NCI-H1694 treated with DMSO at 0.1 percent for 48 hours (cell line): ENCODE results near the gene HNRNPM.
"Not testable (repeated sequence)": the region's sequence is repeated elsewhere in the genome, so short reads cannot be mapped to it uniquely, and the experiment has no call there.

ENCODE experiments used
- DNase-seq: peaks from one replicate; lab custom pipeline; 2025; lab: John Stamatoyannopoulos, UW

Gene HNRNPM

DNA sequence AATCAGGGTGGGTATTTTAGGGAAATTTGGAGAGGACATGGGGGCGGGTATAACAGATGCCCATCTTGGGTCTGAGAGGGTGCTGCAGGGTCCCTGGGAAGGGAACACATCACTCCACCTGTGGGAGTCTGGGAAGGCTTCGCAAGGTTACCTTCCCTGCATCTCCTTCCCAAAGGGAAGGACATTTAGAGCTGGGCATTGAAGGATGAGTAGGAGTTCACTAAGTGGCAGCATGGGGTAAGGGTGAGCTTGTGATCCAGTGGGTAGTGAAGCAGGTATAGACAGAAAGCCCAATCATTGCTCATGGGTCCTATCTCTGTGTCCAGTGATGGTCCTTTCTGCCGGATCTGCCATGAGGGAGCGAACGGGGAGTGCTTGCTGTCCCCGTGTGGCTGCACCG is 18.5 kb upstream of the HNRNPM start:
- DNase-seq: no peak

DNA sequence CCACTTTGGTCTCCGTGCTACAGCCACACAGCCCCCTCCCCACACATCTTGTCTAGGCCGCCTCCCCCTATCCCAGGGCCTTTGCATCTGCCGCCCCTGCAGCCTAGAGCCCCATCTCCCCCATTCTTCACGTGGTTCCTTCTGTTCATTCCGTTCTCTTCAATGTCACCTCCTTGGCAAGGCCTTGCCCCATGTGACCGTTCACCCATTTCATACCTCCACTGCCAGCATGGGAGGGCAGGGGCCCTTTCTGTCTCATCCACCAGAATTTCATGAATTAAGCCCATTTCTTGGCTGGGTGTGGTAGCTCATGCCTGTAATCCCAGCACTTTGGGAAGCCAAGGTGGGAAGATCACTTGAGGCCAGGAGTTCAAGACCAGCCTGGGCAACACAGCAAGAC is 15.7 kb upstream of the HNRNPM start:
- no peak for DNase-seq

DNA sequence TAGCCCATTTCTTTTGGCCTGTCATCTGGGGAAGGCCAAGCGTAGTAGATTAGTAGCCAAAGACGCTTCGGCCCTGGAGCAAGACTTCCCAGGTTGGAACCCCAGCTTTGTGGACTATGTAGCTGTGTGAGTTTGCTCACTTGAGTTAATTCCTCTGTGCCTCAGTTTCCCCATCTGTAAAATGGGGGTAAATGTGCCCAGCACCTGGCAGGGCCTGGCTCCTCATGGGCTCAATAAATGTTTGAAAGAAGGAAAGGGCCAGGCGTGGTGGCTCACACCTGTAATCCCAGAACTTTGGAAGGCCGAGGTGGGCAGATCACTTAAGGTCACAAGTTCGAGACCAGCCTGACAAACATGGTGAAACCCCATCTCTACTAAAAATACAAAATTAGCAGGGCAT is 14.9 kb upstream of the HNRNPM start:
- no peak for DNase-seq

DNA sequence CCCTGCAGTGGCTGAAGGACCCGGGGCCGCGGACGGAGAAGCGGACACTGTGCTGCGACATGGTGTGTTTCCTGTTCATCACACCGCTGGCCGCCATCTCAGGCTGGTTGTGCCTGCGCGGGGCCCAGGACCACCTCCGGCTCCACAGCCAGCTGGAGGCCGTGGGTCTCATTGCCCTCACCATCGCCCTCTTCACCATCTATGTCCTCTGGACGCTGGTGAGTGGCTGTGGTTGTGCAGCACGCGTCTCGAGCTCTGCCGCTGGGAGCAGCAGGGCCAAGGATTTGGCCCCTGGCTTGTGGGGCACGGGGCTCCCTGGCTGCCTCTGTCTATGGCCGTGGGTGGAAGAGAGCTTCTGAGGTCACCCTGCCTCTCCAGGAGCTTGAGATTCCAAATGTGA is 14.1 kb upstream of the HNRNPM start:
- no peak for DNase-seq

DNA sequence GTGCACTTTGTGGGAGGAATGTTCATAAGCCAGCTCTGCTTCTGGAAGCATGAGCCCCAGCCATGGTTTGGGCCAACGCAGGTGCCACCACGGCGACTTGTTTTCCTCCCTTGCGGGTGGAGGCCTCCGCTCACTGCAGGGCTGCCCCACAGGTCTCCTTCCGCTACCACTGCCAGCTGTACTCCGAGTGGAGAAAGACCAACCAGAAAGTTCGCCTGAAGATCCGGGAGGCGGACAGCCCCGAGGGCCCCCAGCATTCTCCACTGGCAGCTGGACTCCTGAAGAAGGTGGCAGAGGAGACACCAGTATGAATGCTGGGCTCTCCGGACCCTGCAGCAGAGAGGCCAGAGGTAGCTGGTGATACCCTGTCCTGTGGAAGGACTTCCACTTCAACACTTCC is 6.5 kb upstream of the HNRNPM start:
- no peak for DNase-seq

DNA sequence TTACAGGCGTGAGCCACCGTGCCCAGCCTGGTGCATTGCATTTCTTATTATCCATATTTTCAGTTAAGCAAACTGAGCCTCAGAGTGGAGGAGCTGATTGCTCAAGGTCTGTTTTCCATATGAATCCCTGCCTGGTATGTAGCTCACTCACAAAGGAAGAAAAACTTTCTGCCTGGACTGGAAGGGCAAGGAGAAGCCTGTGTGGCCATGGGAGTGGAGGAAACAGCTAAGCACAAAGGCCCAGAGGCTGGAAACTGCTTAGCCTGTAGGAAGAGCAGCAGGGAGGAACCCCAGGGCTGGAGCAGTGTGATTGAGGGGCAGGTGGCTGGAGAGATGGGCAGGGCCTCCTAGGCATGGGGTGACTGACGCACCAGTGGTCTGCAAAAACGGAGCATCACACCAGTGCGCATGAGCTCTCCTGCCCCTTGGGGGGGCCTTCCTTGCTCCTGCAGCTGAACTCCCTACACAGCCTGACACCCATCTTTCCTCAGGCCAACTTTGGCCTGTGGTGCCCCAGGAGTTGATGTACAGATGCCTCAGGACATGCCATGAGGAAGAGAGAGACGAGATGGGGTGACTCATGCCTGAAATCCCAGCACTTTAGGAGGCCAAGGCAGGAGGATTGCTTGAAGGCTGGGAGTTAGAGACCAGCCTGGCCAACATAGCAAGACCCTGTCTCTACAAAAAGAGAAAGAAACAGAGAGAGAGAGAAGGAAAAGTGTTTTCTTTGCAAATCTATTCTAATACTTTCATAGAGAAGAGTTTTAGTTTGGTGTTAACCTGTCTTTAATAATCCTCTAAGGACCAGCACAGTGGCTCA is 2.8 kb upstream of the HNRNPM start:
- DNase-seq: no peak

DNA sequence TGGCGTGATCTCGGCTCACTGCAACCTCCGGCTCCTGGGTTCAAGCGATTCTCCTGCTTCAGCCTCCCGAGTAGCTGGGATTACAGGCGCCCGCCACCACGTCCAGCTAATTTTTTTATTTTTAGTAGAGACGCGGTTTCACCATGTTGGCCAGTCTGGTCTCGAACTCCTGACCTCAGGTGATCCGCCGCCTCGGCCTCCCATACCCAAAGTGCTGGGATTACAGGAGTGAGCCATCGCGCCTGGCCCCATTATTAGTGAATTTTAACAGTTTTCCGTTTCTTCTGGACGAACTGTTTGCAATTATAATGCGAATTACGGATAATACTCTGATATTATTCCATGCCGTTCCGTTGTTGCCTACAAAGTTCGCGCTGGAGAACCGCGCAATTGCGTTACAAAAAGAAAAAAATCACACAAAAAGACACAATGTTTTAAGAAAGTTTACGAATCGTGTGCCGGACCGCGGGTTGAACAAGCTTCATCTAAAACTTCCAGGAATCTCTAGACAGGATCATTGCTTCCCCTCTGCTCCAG is 567 bp upstream of the HNRNPM start:
- not testable (repeated sequence) for DNase-seq

DNA sequence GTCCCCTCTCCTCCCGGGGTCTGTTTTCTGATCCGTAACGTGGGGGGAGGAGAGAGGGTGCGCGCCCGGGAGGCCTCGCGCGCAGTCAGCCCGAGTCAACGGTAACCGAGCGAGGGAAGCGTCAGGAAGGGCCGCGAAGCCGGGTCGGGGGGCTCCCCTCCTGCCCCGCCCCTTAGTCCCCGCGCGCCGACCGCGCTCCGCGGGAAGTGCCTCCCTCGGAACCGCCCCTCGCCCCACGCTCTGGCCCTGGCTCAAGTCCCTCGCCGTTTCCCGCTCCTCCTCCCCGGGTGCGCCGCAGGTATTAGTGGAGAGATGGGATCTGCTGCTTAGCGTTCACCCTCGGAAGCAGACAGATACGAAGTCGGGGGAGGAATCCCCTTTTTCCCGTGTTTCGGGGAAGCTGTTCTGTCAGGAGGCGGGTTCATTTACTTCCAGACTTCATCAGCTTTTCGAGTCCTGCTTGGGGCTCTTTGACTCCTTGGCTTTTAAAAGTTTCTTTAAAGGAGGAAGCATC is 770 bp downstream of the HNRNPM start:
- DNase-seq: no peak

DNA sequence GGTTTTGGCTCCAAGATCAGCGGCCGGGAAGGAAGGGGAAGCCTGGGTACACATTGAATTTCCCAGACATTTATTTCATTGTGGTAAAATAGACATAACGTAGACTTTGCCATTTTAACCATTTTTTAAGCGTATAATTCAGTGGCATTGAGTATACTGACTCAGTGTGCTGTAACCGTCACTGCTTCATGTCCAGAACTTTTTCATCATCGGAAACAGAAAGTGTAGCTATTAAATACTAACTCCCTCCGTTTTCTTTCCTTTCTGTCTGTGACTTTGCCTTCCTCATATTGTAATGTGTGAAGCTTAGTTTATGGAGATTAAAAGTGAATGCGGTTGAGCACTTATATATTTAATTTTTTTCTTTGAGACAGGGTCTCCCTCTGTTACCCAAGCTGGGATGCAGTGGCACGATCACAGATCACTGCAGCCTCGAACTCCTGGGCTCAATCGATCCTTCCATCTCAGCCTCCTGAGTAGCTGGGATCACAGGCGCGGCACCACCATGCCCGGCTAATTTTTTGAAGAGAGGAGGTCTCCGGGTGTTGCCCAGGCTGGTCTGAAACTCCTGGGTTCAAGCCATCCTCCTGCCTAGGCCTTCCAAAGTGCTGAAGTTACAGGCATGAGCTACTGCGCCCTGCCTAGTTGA is 1.4 kb downstream of the HNRNPM start:
- DNase-seq: no peak

DNA sequence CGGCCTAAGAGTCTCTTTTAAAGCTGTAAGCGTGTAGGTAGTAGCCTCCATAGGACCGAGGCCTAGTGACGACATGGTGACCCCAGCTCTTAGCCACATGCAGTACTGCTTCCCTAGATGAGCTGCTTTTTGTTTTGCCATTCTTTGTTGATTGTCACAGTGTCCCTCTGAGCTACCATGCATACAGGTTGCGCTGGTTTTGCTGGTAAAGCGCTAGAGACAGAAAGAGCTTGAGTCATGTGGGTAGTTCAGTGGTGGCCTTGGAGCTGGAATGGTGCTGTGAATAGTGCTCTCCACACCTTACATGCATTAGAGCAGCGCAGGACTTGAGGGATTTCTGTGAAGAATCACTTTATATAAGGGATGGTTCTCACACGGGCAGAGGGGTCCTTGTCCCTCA is 5.1 kb downstream of the HNRNPM start:
- DNase-seq: no peak

DNA sequence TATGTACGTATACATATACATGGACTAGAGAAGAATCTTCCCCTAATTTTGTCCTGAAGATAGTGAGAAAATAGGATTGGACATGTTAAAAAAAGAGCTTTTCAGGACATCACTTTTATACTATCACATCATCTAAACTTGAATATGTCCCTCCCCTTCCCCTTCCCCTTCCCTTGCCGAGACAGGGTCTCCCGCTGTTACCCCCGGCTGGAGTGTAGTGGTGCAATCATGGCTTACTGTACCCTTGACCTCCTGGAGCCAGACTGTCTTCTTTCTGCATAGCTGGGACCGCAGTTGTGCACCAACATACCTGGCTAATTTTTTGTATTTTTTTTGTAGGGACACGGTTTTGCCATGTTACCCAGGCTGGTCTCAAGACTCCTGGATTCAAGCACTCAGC is 6.6 kb downstream of the HNRNPM start:
- DNase-seq: no peak

DNA sequence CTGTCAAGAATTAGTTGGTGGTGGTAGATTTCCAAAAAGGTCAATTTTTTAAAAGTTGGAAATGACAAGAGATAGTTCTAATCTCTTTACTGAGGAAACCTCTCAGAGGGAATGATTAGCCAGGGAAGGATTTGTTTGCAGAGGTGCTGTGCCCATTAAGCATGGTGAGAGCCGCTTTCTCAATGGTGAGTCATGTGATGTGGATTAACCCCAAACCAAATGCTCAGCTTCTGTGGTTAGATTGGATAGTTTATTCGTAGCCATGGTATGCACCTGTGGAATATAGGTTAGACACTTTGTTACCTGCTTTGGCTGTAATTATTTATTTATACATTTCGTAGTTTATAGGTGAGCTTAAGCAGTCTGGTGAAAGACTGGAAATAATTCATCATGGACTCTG is 7.1 kb downstream of the HNRNPM start:
- DNase-seq: no peak

DNA sequence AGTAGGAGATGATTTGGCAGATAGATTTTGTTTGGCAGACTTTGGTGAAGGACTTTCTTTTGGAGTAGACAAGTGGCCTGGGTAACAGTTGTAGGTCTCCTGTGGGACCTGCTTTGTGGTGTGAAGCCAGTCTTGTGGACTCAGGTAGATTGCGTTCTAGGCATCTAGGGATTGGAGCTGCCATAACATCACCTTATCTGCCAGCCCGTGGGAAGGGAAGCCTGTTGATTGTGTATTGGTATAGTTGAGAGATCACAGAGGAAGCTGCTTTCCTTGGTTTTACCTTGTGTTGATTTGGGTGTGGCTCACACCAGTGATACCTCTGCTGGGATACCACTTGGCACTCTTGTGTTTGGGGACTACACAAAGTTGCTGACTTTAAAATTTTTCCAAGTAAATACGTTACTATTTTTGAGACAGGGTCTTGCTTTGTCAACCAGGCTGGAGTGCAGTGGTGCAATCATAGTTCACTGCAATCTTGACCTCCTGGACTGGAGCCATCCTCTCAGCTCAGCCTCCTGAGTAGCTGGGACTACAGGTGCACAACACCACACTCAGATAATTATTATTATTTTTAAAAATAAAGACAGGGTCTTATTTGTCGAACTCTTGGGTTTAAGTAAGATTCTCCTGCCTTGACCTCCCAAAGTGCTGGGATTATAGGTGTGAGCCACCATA is 7.8 kb downstream of the HNRNPM start:
- no peak for DNase-seq

DNA sequence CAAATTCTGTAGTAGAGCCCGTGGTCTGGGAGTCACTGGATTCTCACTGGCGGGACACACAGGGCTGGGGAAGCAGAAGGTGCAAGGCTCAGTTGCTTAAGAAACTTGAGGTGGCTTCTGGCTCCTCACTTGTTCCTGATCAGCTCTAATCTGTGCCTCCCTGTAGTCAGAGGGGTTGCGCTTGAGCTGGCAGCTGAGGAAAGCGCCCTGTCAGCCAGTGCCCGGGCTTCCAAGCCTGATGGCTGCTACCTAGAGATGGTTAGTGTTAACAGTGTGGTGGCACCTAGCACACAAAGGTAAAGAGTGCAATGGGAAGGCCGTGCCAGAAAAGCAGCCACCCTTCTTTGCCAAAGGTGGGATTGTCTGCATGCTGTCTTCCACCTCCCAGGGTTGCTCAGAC is 8.8 kb downstream of the HNRNPM start:
- DNase-seq: no peak

DNA sequence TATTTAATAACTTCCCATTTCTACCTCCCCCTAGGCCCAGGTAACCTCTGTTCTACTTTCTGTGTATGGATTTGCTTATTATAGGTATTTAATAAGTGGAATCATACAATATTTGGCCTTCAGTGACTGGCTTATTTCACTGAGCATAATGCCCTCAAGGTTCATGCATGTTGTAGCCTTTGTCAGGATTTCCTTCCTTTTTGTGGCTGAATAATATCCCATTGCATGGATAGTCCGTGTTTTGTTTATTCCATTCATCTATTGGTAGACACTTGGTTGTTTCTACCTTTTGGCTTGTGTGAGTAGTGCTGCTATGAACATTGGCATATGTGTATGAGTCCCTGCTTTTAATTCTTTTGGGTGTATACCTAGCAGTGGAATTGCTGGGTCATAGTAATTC is 9.4 kb downstream of the HNRNPM start:
- no peak for DNase-seq

DNA sequence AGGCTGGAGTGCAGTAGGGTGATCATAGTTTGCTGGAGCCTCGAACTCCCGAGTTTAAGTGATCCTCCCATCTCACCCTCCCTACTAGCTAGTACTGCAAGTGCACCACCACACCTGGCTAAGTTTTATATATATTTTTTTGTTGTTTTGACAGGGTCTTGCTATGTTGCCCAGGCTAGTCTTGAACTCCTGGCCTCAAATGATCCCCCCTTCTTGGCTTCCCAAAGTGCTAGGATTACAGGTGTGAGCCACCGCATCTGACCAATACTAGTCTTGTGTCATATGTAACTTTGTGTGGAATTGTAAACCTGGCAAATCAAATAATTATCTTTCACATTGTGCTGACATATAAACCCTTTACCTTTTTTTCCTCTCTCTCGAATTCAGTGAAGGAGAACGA is 10.2 kb downstream of the HNRNPM start:
- no peak for DNase-seq

DNA sequence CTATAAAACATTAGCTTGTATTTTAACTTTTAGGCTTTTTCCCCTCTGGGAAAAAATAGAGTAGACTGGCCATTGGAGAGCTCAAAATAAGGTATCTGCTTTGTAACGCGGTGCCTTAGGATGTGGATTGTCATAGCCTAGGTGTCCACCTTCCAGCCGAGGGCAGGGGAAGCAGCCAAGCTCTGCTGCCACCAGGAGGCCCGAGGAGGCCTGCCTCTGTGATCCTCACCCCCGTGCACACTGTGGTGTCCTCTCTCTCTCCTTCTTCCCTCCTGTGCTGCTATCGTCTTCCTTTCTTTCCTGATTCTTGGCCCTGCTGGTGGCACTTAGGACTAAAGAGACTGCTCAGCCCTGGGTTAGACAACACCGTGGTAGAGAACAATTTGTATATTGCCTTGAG is 11.3 kb downstream of the HNRNPM start:
- no peak for DNase-seq

DNA sequence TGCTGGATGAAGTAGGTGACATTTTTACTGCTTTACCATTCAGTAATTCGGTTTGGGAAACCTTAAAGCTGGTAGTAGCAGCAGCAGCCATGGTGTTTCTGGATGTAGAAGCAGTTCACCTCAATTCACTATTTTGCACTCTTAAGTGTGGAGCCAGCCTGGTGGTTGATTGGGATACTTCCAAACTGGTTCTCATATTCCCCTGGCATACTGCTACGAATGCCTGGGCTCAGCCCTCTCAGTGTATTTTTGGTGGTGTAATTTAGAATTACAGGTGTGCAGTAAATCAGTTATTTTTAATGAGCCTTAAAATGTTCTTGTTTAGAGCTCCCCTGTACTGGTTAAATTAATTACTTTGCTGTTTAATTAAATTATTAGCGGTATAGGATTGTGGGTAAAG is 12.4 kb downstream of the HNRNPM start:
- no peak for DNase-seq

DNA sequence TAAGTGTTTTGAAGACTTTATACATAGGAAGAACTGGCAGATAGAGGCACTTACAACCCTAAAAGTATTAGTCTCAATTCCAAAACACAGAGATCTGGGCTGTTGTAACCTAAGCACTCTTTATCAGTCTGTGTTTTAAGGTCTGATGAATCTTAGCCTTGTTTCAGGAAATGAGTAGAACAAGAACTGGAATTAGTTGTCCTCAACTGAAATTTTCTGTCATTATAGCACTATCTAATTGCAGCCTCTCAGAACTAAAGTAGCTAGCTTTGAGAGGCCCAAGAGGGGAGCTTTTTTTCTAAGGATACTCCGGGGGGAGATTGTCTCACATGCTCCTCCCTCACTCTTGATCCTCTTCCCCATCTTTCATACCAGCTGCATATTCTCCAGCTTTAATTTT is 13.1 kb downstream of the HNRNPM start:
- DNase-seq: no peak

DNA sequence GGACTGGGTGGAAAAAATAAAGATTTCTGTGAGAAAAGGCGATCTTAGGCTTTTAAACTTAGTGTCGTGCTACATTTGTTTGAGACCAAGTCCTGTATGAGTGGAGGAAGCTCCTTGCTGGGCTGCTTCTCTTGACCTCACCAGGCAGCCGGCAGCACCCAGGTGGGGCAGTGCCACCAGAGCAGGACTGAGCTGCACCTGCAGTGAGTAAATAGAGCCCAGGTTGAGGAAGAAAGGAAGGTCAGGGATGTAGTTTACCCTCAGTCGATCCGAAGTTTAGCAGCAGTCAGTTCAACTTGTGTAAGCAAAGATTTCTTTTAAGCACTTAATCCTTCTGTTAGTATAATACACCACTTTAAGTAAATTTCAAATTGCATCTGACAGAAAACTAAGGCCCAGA is 13.6 kb downstream of the HNRNPM start:
- no peak for DNase-seq

DNA sequence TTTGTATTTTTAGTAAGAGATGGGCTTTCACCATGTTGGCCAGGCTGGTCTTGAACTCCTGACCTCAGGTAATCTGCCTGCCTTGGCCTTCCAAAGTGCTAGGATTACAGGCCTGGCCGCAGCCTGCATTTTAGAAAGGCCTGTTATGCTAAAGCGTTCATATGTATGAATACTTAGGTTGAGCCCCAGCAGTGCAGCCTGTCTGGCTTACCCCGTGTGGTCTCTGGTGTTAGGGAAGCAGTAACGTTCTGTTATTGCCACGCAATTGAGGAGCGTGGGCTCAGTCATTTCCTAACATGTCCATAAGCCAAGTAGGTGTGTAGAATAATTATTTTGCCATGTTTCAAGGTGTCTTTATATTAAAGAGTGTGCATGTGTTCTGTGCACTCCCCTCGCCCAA is 14.3 kb downstream of the HNRNPM start:
- DNase-seq: no peak

DNA sequence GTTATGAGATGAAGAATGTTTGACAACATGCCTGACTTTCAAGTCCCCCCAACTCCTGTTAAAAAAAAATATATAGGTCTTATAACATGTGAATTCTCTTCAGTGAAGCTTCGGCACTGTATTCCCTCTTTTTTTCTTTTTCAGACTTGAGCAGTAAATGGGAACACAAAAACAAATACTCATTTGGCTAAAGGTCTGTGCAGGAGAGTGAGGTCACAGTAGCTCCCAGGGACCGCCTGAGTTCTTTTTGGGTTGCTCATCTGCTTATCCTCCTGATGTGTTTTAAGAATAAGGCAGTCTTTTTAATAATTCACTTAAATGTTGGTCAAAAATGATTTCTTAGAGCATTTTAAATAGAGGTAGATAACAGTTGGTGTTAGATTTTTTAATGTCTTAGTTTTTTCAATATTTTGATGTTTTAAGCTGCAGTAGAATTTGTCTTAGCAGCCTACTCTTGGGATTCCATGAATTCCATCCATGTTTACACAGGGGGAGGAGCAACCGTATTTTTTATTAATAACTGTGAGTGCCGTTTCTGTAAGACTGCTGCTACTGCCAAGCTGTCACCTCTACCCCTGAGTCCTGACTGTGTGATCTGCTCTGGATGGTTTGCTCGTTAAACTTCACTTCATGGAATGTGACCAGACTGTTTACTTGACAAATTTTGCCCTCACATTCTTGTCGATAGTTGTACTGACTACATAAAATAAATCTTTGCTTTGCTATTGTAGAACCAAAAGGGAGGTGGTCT is 14.9 kb downstream of the HNRNPM start:
- DNase-seq: no peak
